Suppressor macrophage (primary cell): ENCODE measurements around the gene RAI1.

Experiments used
- DNase-seq, 4 experiments: peaks; one replicate each; pipeline ENCODE4 v3.0.0-alpha.2; 2020 to 2022

RAI1 gene

DNA sequence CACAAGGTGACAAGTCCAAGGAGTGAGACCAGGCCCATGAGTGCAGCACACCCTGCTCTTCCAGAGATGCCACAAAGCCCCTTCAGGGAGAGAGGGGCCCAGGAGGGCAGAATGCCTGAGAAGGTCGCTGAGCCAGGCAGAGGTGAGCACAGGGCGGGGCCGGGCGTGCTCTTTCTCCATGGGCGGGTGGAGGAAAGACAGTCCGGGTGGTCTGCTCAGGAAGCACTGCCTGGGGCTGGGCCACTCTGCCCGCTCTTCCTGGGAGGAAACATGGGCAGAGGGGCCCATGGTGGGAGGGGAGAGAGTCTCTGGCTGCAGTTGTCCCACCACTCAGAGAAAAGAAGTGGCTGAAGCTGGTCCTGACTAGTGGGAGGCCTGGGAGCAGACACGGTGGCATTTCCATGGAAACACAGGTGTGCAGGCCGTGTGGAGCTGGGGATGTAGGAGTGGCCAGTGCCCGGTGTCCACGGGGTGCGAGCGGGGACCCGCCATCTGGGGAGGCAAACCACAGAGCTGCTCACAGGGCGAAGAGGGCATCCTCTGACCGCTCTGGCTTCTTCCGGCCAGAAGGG lies 165.9 kb downstream of the RAI1 start:
- no peak for DNase-seq

GRCh38 chr17:17847726-17848125 lies 166.5 kb downstream of the RAI1 start:
- DNase-seq, result no peak

GRCh38 chr17:17848311-17849082 lies 167.2 kb downstream of the RAI1 start:
- DNase-seq, result peak in 3 of 4 experiments; percentile 22 to 53 (median 40)

GRCh38 chr17:17849147-17849820 lies 168.0 kb downstream of the RAI1 start:
- DNase-seq, result peak; percentile 62 to 82 (median 78)

DNA sequence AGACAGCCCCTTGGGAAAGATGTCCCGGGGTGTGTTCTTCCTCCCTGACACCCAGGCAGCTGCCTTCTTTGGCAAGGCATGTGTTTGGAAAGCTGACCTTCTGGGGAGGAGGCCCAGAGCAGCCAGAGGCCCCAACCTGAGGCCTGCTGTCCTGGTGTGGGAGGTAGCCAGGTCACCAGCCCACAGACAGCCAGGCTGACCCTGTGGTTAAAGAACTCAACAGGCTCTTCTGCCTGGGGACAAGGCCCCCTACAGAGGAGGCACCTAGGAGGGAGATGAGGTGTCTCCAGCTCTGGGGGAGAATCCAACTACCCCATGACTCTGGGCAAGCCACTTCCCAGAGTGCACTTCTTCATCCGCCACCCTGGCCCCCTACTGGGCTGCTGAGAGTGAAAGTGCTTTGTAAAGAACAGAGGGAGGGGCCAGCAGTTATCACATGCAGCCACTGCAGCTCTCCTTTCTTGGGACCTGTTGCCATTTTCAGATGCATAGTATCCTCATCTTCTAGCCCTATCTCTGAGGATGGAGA lies 168.7 kb downstream of the RAI1 start:
- peak; percentile 44 to 65 (median 63) for DNase-seq

DNA sequence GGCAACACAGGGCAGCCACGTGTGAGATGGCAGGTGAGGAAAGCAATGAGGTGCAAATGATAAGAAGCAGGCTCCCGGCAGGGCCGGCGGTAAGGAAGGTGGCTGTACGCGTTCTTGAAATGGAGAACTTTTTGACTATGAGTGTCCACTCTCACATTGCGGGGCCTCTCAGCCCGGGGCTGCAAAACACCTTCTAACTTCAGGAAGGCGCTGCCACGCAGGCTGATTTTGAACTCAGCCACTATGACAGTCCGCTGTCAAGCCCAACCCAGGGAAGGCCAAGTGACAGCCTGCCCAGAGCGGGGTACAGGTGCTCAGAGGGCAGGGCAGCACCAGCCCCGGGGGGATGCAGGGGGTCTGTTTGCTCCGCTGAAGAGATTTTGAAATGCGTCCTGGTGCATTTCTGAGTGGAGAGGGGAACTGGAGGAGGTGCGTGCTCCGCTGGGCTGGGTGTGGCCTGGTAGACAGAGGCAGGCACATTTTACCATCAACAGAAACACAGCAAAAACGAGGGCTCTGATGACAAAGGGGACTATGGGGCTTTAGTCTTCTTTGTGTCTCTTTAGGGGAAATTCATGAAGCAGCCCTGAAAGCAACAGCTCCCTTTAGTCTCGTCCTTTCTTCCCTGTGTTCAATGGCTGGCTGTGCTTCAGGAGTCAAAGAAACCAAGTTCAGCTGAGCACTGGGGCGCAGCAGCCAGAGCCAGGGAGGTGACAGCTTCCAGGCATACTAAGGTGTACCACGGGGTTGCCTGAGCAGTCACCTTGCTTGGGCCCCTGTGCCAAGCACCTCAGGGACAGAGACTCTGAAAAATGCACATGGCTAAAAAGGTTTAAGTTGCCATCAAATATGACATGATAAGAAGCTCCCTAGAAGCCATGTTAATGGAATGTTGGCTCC lies 170.1 kb downstream of the RAI1 start:
- no peak for DNase-seq

DNA sequence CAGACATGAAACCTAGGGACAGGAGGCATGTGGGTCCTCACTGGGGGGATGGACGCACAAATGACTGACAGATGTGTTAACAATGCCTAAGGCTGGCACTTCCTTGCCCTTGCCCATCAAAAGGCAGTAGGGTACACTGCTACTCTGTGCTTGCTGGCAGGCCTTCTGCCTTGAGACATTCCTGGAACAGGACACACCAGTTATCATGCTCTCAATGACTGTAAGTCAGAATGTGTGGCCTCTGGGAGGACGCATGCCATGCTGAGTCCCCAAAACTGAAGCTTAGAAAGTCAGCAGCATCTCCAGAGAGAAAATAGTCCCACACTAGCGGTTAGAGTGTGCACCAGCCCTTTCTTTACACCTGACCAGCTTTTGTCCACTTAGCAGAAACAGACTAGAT lies 171.7 kb downstream of the RAI1 start:
- DNase-seq, result no peak

- DNase-seq, result no peak
Measured at GRCh38 chr17:17853811-17854447, 172.7 kb downstream of the RAI1 start.

DNA sequence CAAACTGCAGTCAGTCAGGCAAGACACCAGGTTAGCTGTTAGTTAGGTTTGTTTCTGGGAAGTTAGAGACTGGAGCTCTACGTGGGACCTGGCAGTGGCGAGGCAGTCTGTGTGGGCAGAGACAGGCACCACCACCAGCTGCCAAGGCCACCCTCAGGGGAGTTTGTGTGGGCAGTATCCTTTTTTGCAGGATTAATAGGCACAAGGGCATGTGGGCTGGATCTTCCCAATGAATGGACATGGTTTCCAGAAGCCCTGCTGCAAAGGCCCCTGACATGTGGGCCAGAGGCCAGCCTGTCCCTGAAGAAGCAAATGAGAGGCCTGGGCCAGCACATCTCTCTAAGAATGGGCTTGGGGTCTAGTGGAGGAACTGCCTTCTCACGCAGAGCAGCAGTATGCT lies 174.7 kb downstream of the RAI1 start:
- DNase-seq, result peak; percentile 30 to 65 (median 39)

GRCh38 chr17:17856386-17856785 lies 175.1 kb downstream of the RAI1 start:
- DNase-seq, result no peak

- DNase-seq, result no peak
Measured at GRCh38 chr17:17857496-17857895, 176.2 kb downstream of the RAI1 start.

DNA sequence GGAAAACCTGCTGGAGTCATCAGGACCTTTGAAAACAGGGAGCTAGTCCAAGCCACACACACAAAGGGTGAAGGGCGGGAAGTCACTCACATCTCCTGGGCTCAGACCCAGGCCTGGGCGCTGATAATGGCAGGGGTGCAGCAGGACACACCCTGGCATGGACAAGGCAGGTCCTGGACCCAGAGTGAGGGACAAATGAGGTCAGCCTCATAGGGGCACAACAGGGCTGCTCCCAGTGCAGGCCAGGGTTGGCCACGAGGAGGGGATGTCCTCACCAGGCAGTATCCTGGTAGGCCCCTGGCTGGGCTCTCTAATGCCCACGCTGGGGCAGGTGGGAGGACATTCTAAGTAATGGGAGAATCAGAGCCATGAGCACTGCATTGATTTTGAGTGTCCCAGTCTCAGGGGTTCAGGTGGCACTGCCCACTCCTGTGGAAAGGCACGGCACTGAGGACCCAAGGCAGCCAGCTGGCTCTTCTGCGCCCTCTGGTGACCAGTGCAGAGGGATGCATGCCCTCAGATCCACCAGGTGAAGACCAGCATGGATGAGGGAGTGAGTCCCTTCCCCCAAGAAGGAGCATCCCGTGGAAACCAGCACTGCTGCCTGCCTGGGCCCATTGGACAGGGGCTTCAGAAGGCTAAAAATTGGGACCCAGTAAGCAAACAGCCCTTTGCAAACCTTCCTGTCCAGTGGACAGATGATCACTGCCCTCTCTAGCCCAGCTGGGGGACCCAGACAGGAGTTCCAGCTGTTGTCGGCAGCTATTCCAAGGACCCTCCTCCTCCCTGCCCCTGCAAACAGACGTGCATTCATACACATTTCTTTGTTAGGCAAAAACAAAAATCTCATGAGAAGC lies 178.9 kb downstream of the RAI1 start:
- peak; percentile 62 to 81 (median 75) for DNase-seq

DNA sequence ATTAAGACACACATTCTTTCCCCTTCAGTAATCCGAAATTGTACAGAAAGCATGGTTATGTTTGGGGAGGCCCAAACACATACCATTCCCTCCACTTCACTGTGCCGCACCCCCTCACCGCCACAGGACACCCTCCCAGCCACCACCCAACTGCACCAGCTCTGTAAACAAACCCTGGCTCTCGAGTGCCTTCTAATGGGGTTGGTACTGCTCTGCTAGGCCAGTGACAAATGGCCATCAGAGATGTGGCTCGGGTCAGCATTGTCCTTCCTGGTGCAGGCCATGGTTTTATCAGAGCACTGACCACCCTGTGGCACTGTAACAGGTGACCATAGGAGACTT lies 179.5 kb downstream of the RAI1 start:
- no peak for DNase-seq
